HepG2 (cell line): ENCODE measurements around the gene CYBB. TPM values are rescaled to one million over a fixed set of nuclear protein-coding genes. Genes with fewer than 3 reads are reported as not detected.

ENCODE experiments used
- ATAC-seq: fragments of 200-7000 bp; cut with Tn5 transposase; 3 replicates; pipeline ENCODE4 v1.9.1; 2020; ENCODE audit warnings: mild to moderate bottlenecking, moderate library complexity
- BruUV-seq: library from RNA; stranded (reverse); fragments of 400-500 nt; replicated peaks from 2 replicates; lab custom pipeline; 2021; lab: Mats Ljungman, UMichigan
- CTCF ChIA-PET: fragments of 300-600 bp; formaldehyde crosslinking; extraction: SDS; loops from one replicate; lab custom pipeline; 2021; ENCODE audit warnings: low total read pairs, inconsistent platforms, low intra/inter-chr PET ratio; lab: Yijun Ruan, JAX
- POLR2A ChIA-PET: fragments of 350-600 bp; sonication (Branson Sonifier 250); formaldehyde crosslinking; loops from one replicate; lab custom pipeline; 2020; ENCODE audit warnings: antibody characterized with exemption, inconsistent platforms; lab: Yijun Ruan, JAX
- DNase-seq: peaks from one replicate; pipeline ENCODE4 v3.0.0-alpha.2; 2015; ENCODE audit warnings: low spot score
- FAIRE-seq: peaks from 3 replicates; lab custom pipeline; 2011; peaks lifted over from hg19 to GRCh38; lab: Jason Lieb, UNC
- H2AFZ ChIP-seq: one replicate; pipeline ENCODE4 v1.6.1; 2011; ENCODE audit warnings: low read length, inconsistent platforms
- H3K27ac ChIP-seq: fragments of 300-600 bp; 3 replicates; pipeline ENCODE4 v1.8.0; 2011; ENCODE audit warnings: mixed run types, mild to moderate bottlenecking, mixed read lengths, low read length, inconsistent platforms; ENCODE audit not compliant: insufficient read depth; ENCODE audit errors: extremely low read length
- H3K27me3 ChIP-seq, 2 experiments: fragments of 200-600 bp in 1 of 2; 2 replicates in 1 of 2; 3 replicates in 1 of 2; pipeline versions ENCODE4 v1.6.0 to v1.8.0; 2011; ENCODE audit warnings: low read length in 2 of 2, mild to moderate bottlenecking in 2 of 2, moderate library complexity in 2 of 2, inconsistent platforms in 1 of 2; ENCODE audit not compliant: insufficient read depth in 2 of 2, control insufficient read depth in 1 of 2
- H3K36me3 ChIP-seq, 2 experiments: fragments of 200-600 bp in 1 of 2; replicated peaks in 1 of 2; 2 replicates in 1 of 2; 3 replicates in 1 of 2; pipeline versions ENCODE4 v1.5.1 to v1.8.0; 2011; ENCODE audit warnings: low read length in 2 of 2, inconsistent platforms in 1 of 2; ENCODE audit not compliant: insufficient read depth in 2 of 2, control insufficient read depth in 1 of 2
- H3K4me1 ChIP-seq: 2 replicates; pipeline ENCODE4 v1.5.1; 2012; ENCODE audit warnings: low read length, inconsistent platforms; ENCODE audit not compliant: insufficient read depth
- H3K4me2 ChIP-seq: 2 replicates; pipeline ENCODE4 v1.6.0; 2011; ENCODE audit warnings: low read depth, low read length, inconsistent platforms
- H3K4me3 ChIP-seq, 3 experiments: fragments of 200-600 bp in 1 of 3; sonication (generic), shearing (Covaris generic) in 1 of 3; replicated peaks in 1 of 3; 2 replicates each; pipeline ENCODE4 v1.5.1; 2011 to 2016; ENCODE audit warnings: low read length in 3 of 3, inconsistent platforms in 2 of 3, low read depth in 2 of 3, mild to moderate bottlenecking in 2 of 3, control low read depth in 1 of 3, mixed read lengths in 1 of 3; ENCODE audit not compliant: insufficient read depth in 1 of 3
- H3K79me2 ChIP-seq: one replicate; pipeline ENCODE4 v1.6.1; 2011; ENCODE audit warnings: low read length, inconsistent platforms; ENCODE audit not compliant: insufficient read depth
- H3K9ac ChIP-seq: 2 replicates; pipeline ENCODE4 v1.6.0; 2011; ENCODE audit warnings: mild to moderate bottlenecking, low read depth, low read length, inconsistent platforms; ENCODE audit not compliant: insufficient read depth
- H3K9me3 ChIP-seq: 2 replicates; pipeline ENCODE4 v1.5.1; 2012; ENCODE audit warnings: mild to moderate bottlenecking, low read length
- H4K20me1 ChIP-seq: 2 replicates; pipeline ENCODE4 v1.6.0; 2011; ENCODE audit warnings: inconsistent platforms, mild to moderate bottlenecking, low read length, moderate library complexity; ENCODE audit not compliant: insufficient read depth
- CBFB ChIP-seq: sonication (generic); formaldehyde crosslinking; IDR thresholded peaks from 2 replicates; pipeline ENCODE4 v1.4.0; 2020; ENCODE audit warnings: missing genetic modification reagents
- CBX5 ChIP-seq: sonication (generic); formaldehyde crosslinking; IDR thresholded peaks from 2 replicates; pipeline ENCODE4 v1.4.0; 2020; ENCODE audit warnings: missing genetic modification reagents, borderline replicate concordance
- MIER3 ChIP-seq: IDR thresholded peaks from 2 replicates; pipeline ENCODE4 v1.6.1; 2016; ENCODE audit warnings: missing compliant biosample characterization, borderline replicate concordance
- RARG ChIP-seq: sonication (generic); formaldehyde crosslinking; IDR thresholded peaks from 2 replicates; pipeline ENCODE4 v1.4.0; 2020; ENCODE audit warnings: low read depth, mild to moderate bottlenecking, missing genetic modification reagents
- SPEN ChIP-seq: sonication (generic); formaldehyde crosslinking; IDR thresholded peaks from 2 replicates; pipeline ENCODE4 v1.5.1; 2020; ENCODE audit warnings: low read depth, mild to moderate bottlenecking, missing genetic modification reagents
- TBP ChIP-seq: sonication (generic); formaldehyde crosslinking; IDR thresholded peaks from 2 replicates; pipeline ENCODE4 v1.5.0; 2020; ENCODE audit warnings: missing genetic modification reagents
- U2AF1 ChIP-seq: fragments of 200-400 bp; formaldehyde crosslinking; optimal IDR thresholded peaks from 2 replicates; pipeline ENCODE3; 2017; ENCODE audit warnings: mild to moderate bottlenecking, low read depth, low read length
- WIZ ChIP-seq: sonication (generic); formaldehyde crosslinking; IDR thresholded peaks from 2 replicates; pipeline ENCODE4 v1.5.1; 2020; ENCODE audit warnings: mild to moderate bottlenecking, missing genetic modification reagents
- ZFP36L1 ChIP-seq: sonication (generic); formaldehyde crosslinking; IDR thresholded peaks from 2 replicates; pipeline ENCODE4 v1.8.0; 2022; ENCODE audit warnings: mild to moderate bottlenecking, missing genetic modification reagents, moderate library complexity
- ZNF3 ChIP-seq: IDR thresholded peaks from 2 replicates; pipeline ENCODE4 v1.7.0; 2017; ENCODE audit warnings: inconsistent platforms
- ZNF501 ChIP-seq: sonication (generic); formaldehyde crosslinking; IDR thresholded peaks from 2 replicates; pipeline ENCODE4 v1.5.1; 2020; ENCODE audit warnings: mild to moderate bottlenecking, moderate library complexity, missing genetic modification reagents
- ZNF678 ChIP-seq: sonication (generic); formaldehyde crosslinking; IDR thresholded peaks from 2 replicates; pipeline ENCODE4 v1.4.0; 2020; ENCODE audit warnings: mild to moderate bottlenecking, missing genetic modification reagents
- WGBS: methylation state at CpG from one replicate; pipeline ENCODE4 v1.1.6; 2017; ENCODE audit warnings: low lambda C conversion rate; 5-methylcytosine and 5-hydroxymethylcytosine counted together
- in situ Hi-C: cut with HindIII; loops from 2 replicates; pipeline ENCODE4 v1.10.0; 2017; ENCODE audit warnings: low pct_unique_long_range_greater_than_20kb; ENCODE audit not compliant: extremely low pct_ligation_motif_present
- intact Hi-C: fragments of 100-400 bp; cut with micrococcal nuclease; formaldehyde crosslinking; loops from one replicate; pipeline ENCODE4 v1.10.0; 2022; ENCODE audit not compliant: unreplicated experiment
- polyA plus RNA-seq, 8 experiments: library from polyadenylated mRNA; depleted of rRNA in 3 of 8; stranded (reverse) in 7 of 8; unstranded in 1 of 8; fragments of >200 nt; fragmentation: Illumina TruSeq in 4 of 8; extraction: Trizol in 4 of 8; gene quantifications; 2 replicates each; pipeline versions ENCODE4 v1.2.1 to v1.2.3, GENCODE V29; 2011 to 2016; ENCODE audit warnings: low read depth in 4 of 8, missing spikeins in 1 of 8, mixed read lengths in 1 of 8; ENCODE audit not compliant: insufficient read depth in 1 of 8
- total RNA-seq, 5 experiments: library from RNA; depleted of rRNA; stranded (reverse); fragments of >200 nt; fragmentation: Illumina TruSeq; extraction: Trizol; gene quantifications; 2 replicates each; pipeline ENCODE4 v1.2.3, GENCODE V29; 2016; ENCODE audit warnings: low read depth in 1 of 5
- TF ChIP-seq, protein P1 (sequence below): sonication (generic); formaldehyde crosslinking; IDR thresholded peaks from 2 replicates; pipeline ENCODE4 v1.4.0; 2020; ENCODE audit warnings: missing genetic modification reagents
- TF ChIP-seq, protein P2 (sequence below): sonication (generic); formaldehyde crosslinking; IDR thresholded peaks from 2 replicates; pipeline ENCODE4 v1.5.0; 2020; ENCODE audit warnings: mild to moderate bottlenecking, missing genetic modification reagents, moderate library complexity
- TF ChIP-seq, protein P3 (sequence below): sonication (generic); formaldehyde crosslinking; IDR thresholded peaks from 2 replicates; pipeline ENCODE4 v1.4.0; 2020; ENCODE audit warnings: missing genetic modification reagents

The CYBB gene
- total and polyA plus RNA-seq, 2 of the 13 experiments (the other 11 are each of a cell fraction or from before 2014, with no cell fraction given): not detected

DNA sequence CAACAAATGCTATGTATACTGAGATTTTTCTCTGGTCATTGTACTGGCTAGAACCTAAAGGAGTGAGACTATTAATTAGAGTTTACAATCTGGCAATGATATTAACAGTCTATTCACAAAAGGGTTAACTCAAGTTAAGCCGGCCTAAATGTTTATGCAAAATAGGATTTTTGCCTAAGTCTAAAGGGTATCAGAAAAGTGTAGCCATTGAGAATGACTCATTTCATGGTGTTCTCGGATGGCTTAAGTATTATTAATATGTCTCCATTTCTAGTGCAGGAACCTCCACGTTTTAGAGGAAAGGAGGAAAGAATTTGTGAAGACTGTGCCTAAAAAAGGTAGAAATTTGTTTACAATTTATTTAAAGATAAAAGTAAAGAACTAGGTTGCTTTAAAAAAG is 37.7 kb downstream of the CYBB start (continued):
- TF ChIP-seq, protein P1, sequence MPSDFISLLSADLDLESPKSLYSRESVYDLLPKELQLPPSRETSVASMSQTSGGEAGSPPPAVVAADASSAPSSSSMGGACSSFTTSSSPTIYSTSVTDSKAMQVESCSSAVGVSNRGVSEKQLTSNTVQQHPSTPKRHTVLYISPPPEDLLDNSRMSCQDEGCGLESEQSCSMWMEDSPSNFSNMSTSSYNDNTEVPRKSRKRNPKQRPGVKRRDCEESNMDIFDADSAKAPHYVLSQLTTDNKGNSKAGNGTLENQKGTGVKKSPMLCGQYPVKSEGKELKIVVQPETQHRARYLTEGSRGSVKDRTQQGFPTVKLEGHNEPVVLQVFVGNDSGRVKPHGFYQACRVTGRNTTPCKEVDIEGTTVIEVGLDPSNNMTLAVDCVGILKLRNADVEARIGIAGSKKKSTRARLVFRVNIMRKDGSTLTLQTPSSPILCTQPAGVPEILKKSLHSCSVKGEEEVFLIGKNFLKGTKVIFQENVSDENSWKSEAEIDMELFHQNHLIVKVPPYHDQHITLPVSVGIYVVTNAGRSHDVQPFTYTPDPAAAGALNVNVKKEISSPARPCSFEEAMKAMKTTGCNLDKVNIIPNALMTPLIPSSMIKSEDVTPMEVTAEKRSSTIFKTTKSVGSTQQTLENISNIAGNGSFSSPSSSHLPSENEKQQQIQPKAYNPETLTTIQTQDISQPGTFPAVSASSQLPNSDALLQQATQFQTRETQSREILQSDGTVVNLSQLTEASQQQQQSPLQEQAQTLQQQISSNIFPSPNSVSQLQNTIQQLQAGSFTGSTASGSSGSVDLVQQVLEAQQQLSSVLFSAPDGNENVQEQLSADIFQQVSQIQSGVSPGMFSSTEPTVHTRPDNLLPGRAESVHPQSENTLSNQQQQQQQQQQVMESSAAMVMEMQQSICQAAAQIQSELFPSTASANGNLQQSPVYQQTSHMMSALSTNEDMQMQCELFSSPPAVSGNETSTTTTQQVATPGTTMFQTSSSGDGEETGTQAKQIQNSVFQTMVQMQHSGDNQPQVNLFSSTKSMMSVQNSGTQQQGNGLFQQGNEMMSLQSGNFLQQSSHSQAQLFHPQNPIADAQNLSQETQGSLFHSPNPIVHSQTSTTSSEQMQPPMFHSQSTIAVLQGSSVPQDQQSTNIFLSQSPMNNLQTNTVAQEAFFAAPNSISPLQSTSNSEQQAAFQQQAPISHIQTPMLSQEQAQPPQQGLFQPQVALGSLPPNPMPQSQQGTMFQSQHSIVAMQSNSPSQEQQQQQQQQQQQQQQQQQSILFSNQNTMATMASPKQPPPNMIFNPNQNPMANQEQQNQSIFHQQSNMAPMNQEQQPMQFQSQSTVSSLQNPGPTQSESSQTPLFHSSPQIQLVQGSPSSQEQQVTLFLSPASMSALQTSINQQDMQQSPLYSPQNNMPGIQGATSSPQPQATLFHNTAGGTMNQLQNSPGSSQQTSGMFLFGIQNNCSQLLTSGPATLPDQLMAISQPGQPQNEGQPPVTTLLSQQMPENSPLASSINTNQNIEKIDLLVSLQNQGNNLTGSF (CRISPR knock-in tag): no peak
- no peak for TF ChIP-seq SPEN (CRISPR knock-in tag)

DNA sequence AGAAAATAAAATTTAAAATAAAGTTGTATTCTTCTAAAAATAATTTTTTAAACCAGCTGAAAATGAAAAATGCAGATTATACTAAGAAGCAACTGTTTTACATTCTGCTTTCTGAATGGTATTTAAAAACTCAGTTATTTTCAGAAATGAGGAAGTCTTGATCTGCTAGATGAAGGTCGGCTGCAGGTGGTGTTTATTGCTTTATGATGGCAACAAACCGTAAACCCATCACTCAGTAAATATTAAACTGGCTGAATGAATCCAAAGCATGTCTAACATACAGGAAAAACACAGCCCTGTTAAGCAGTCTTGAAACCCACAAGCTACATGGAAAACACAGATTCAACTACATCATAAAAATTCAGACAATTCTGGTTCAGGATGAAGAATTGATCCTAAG is 38.2 kb downstream of the CYBB start:
- intact Hi-C loops: no loop called here
- FAIRE-seq (no peak), ATAC-seq (no peak)
- no peak for TF ChIP-seq U2AF1
- TF ChIP-seq, protein P2, sequence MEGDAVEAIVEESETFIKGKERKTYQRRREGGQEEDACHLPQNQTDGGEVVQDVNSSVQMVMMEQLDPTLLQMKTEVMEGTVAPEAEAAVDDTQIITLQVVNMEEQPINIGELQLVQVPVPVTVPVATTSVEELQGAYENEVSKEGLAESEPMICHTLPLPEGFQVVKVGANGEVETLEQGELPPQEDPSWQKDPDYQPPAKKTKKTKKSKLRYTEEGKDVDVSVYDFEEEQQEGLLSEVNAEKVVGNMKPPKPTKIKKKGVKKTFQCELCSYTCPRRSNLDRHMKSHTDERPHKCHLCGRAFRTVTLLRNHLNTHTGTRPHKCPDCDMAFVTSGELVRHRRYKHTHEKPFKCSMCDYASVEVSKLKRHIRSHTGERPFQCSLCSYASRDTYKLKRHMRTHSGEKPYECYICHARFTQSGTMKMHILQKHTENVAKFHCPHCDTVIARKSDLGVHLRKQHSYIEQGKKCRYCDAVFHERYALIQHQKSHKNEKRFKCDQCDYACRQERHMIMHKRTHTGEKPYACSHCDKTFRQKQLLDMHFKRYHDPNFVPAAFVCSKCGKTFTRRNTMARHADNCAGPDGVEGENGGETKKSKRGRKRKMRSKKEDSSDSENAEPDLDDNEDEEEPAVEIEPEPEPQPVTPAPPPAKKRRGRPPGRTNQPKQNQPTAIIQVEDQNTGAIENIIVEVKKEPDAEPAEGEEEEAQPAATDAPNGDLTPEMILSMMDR: no peak
- TF ChIP-seq TBP (CRISPR knock-in tag): no peak
- TF ChIP-seq ZNF501 (CRISPR knock-in tag): no peak
- no peak for TF ChIP-seq CBX5 (CRISPR knock-in tag)
- TF ChIP-seq ZFP36L1 (CRISPR knock-in tag): no peak
- no peak for TF ChIP-seq CBFB (CRISPR knock-in tag)
- no peak for TF ChIP-seq ZNF678 (CRISPR knock-in tag)
- no peak for TF ChIP-seq RARG (CRISPR knock-in tag)
- TF ChIP-seq WIZ (CRISPR knock-in tag): no peak
- TF ChIP-seq, protein P3, sequence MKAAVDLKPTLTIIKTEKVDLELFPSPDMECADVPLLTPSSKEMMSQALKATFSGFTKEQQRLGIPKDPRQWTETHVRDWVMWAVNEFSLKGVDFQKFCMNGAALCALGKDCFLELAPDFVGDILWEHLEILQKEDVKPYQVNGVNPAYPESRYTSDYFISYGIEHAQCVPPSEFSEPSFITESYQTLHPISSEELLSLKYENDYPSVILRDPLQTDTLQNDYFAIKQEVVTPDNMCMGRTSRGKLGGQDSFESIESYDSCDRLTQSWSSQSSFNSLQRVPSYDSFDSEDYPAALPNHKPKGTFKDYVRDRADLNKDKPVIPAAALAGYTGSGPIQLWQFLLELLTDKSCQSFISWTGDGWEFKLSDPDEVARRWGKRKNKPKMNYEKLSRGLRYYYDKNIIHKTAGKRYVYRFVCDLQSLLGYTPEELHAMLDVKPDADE (CRISPR knock-in tag): no peak
- TF ChIP-seq ZNF3 (CRISPR knock-in tag): no peak
- no peak for TF ChIP-seq MIER3

More for the DNA sequence above, 38.2 kb downstream of the CYBB start:
- H3K79me2 ChIP-seq: no peaks in the 10 kb centered on the region
- no peaks in the 10 kb centered on the region for H3K4me1 ChIP-seq
- H3K36me3 ChIP-seq: no peaks in the 10 kb centered on the region
- H3K27me3 ChIP-seq: no peaks in the 10 kb centered on the region
- no peak overlapping the region for H3K9ac ChIP-seq
- CTCF ChIA-PET: no interaction called here
- 0% methylated on average over 2 of the region's 2 CpGs for WGBS
- no peak overlapping the region for H3K4me3 ChIP-seq
- no peaks in the 10 kb centered on the region for H3K9me3 ChIP-seq
- DNase-seq: no peak
- POLR2A ChIA-PET: no interaction called here
- BruUV-seq: no TSS peak
- H3K4me2 ChIP-seq: no peak overlapping the region
- in situ Hi-C loops: no loop called here
- no peak overlapping the region for H2AFZ ChIP-seq
- no peak overlapping the region for H3K27ac ChIP-seq
- no peaks in the 10 kb centered on the region for H4K20me1 ChIP-seq
